ENCODE results near the gene ATP1A1. TPM values are rescaled to one million over a fixed set of nuclear protein-coding genes. Genes with fewer than 3 reads are reported as not detected.

The ATP1A1 gene
- total RNA-seq, 1 experiment from 2014 or later: 286 TPM

GRCh38 chr1:116401646-116402176 lies 28.7 kb downstream of the ATP1A1 start (continued):
- TF ChIP-seq ZNF281 (CRISPR knock-in tag; IDR thresholded peaks at IDR 0.05) (no peak), OVOL2 (CRISPR knock-in tag; IDR thresholded peaks at IDR 0.05; ENCODE audit: borderline replicate concordance) (no peak), MAX (CRISPR knock-in tag; IDR thresholded peaks at IDR 0.05) (no peak), FOXP1 (CRISPR knock-in tag; IDR thresholded peaks at IDR 0.05; ENCODE audit: borderline replicate concordance) (no peak), MYBL2 (CRISPR knock-in tag; IDR thresholded peaks at IDR 0.05) (no peak), TEAD4 (CRISPR knock-in tag; IDR thresholded peaks at IDR 0.05) (no peak), TEAD1 (CRISPR knock-in tag; IDR thresholded peaks at IDR 0.05) (no peak)

GRCh38 chr1:116402333-116402732 lies 29.3 kb downstream of the ATP1A1 start:
- POLR2A ChIA-PET: no interaction called here
- H3K4me3 Mint-ChIP-seq: no peak overlapping the region
- H3K9me3 Mint-ChIP-seq: no peaks in the 10 kb centered on the region
- no peak for DNase-seq (ENCODE audit: low spot score)
- H3K27me3 Mint-ChIP-seq (ENCODE audit: low read depth): no peaks in the 10 kb centered on the region
- peaks cover 96% of the 10 kb centered on the region for H3K36me3 Mint-ChIP-seq
- CTCF ChIA-PET: interaction anchor here (2.2 to 2.7 kb wide), 3 partner anchors 83 to 263 kb away, joined by 6 to 13 read pairs (median 7); no protein-coding TSS in a partner anchor
- TF ChIP-seq GRHL2 (CRISPR knock-in tag; IDR thresholded peaks at IDR 0.05; ENCODE audit: insufficient replicate concordance, severe bottlenecking): no peak
- no peak for TF ChIP-seq ZNF317 (CRISPR knock-in tag; IDR thresholded peaks at IDR 0.05; ENCODE audit: borderline replicate concordance, low read depth)
- TF ChIP-seq ATF1 (CRISPR knock-in tag; IDR thresholded peaks at IDR 0.05): no peak
- TF ChIP-seq NR3C1 (CRISPR knock-in tag; conservative IDR thresholded peaks at IDR 0.05; ENCODE audit: low read depth): no peak
- no peak for TF ChIP-seq KAT7 (CRISPR knock-in tag; IDR thresholded peaks at IDR 0.05; ENCODE audit: borderline replicate concordance)
- no peak for TF ChIP-seq NR2C2 (CRISPR knock-in tag; IDR thresholded peaks at IDR 0.05)
- TF ChIP-seq TEAD1 (CRISPR knock-in tag; IDR thresholded peaks at IDR 0.05): no peak
- TF ChIP-seq ZMAT4 (CRISPR knock-in tag; IDR thresholded peaks at IDR 0.05): no peak
- no peak for TF ChIP-seq HMGXB4 (CRISPR knock-in tag; IDR thresholded peaks at IDR 0.05)
- TF ChIP-seq FOXK1 (CRISPR knock-in tag; IDR thresholded peaks at IDR 0.05): no peak
- no peak for TF ChIP-seq PRRX2 (CRISPR knock-in tag; IDR thresholded peaks at IDR 0.05)
- no peak for TF ChIP-seq CDX4 (CRISPR knock-in tag; IDR thresholded peaks at IDR 0.05; ENCODE audit: borderline replicate concordance)
- no peak for TF ChIP-seq IRF1 (CRISPR knock-in tag; IDR thresholded peaks at IDR 0.05)
- TF ChIP-seq SP1 (CRISPR knock-in tag; conservative IDR thresholded peaks at IDR 0.05): no peak
- no peak for TF ChIP-seq SMAD3 (CRISPR knock-in tag; IDR thresholded peaks at IDR 0.05; ENCODE audit: borderline replicate concordance)
- TF ChIP-seq NFE2L1 (CRISPR knock-in tag; IDR thresholded peaks at IDR 0.05): no peak
- no peak for TF ChIP-seq USF1 (CRISPR knock-in tag; IDR thresholded peaks at IDR 0.05)
- no peak overlapping the region; the same call in 1 of the 2 replicates for H3K27ac Mint-ChIP-seq
- ATAC-seq: no peak
- peaks cover 6% of the 10 kb centered on the region for H3K4me1 Mint-ChIP-seq
